ENCODE measurements around the gene PLEKHG4B.

The PLEKHG4B gene

GRCh38 chr5:121432-121831, 29.5 kb downstream of the PLEKHG4B start:
- no peak for DNase-seq (ENCODE audit: low spot score in 2 of 2)
- Mint-ChIP-seq H3K4me3 (no peak overlapping the region), H3K9me3 (peaks cover 23% of the 10 kb centered on the region), H3K4me1 (no peaks in the 10 kb centered on the region), H3K27ac (no peak overlapping the region), H3K36me3 (peaks cover 5% of the 10 kb centered on the region), H3K27me3 (peaks cover 9% of the 10 kb centered on the region)
- ATAC-seq (ENCODE audit: low read depth) = no peak

GRCh38 chr5:125815-126214, 33.8 kb downstream of the PLEKHG4B start:
- Mint-ChIP-seq H3K27ac (no peak overlapping the region), H3K27me3 (peaks cover 10% of the 10 kb centered on the region), H3K36me3 (peaks cover 6% of the 10 kb centered on the region), H3K9me3 (peaks cover 25% of the 10 kb centered on the region), H3K4me1 (no peaks in the 10 kb centered on the region), H3K4me3 (no peak overlapping the region)
- ATAC-seq (ENCODE audit: low read depth) (no peak), DNase-seq (ENCODE audit: low spot score in 2 of 2) (no peak)

- Mint-ChIP-seq H3K27me3 (peaks cover 10% of the 10 kb centered on the region), H3K4me3 (no peak overlapping the region), H3K4me1 (no peaks in the 10 kb centered on the region), H3K9me3 (peaks cover 20% of the 10 kb centered on the region), H3K27ac (no peak overlapping the region), H3K36me3 (peaks cover 4% of the 10 kb centered on the region)
- DNase-seq (ENCODE audit: low spot score in 2 of 2) (no peak), ATAC-seq (ENCODE audit: low read depth) (no peak)
These were observed 34.8 kb downstream of the PLEKHG4B start for GRCh38 chr5:126806-127205.

DNA sequence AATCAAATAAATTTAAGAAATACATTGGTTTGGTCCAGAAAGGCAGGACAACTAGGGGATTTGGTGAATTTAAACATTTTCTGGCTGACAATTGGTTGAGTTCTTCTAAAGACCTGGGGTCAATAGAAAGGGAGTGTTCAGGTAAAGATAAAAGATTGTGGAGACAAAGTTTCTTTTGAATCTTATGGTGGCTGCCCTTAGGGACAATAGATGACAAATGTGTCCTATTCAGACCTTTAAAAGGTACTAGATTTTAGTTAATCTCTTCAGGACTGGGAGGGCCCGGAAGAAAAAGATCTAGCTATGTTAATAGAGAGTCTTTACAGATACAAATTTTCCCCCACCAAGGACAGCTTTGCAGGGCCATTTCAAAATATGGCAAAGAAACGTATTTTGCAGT, 35.9 kb downstream of the PLEKHG4B start:
- no peak overlapping the region for H3K27ac Mint-ChIP-seq
- ATAC-seq (ENCODE audit: low read depth) (no peak), DNase-seq (ENCODE audit: low spot score in 2 of 2) (no peak)
- no peak overlapping the region for H3K4me3 Mint-ChIP-seq
- peaks cover 14% of the 10 kb centered on the region for H3K27me3 Mint-ChIP-seq
- peaks cover 4% of the 10 kb centered on the region for H3K36me3 Mint-ChIP-seq
- H3K9me3 Mint-ChIP-seq = peaks cover 17% of the 10 kb centered on the region
- no peaks in the 10 kb centered on the region for H3K4me1 Mint-ChIP-seq

DNA sequence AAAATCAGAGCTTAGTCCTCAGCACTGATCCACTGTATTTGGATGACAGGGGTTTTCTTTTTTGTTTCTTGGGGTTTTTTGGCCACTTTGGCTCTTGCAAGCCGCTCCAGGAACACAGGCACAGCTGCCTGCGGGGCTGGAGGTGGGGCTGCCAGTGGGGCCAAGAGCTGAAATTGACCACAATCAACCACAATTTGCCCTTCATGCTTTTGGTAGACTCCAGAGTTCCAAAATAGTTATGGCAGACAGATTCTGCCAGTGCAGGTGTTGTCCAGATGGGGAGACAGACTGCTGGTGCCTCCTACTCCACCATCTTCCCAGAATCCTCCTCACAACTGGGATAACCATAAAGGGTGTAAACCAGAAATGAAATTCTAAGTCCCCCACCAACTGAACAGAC, 36.5 kb downstream of the PLEKHG4B start:
- Mint-ChIP-seq H3K9me3 (peaks cover 16% of the 10 kb centered on the region), H3K36me3 (peaks cover 4% of the 10 kb centered on the region), H3K27me3 (peaks cover 15% of the 10 kb centered on the region), H3K27ac (no peak overlapping the region), H3K4me3 (no peak overlapping the region), H3K4me1 (no peaks in the 10 kb centered on the region)
- DNase-seq (ENCODE audit: low spot score in 2 of 2) = no peak
- no peak for ATAC-seq (ENCODE audit: low read depth)

- Mint-ChIP-seq H3K4me3 (no peak overlapping the region), H3K27ac (no peak overlapping the region), H3K36me3 (peaks cover 4% of the 10 kb centered on the region), H3K9me3 (peaks cover 11% of the 10 kb centered on the region), H3K27me3 (peaks cover 14% of the 10 kb centered on the region), H3K4me1 (no peaks in the 10 kb centered on the region)
- DNase-seq (ENCODE audit: low spot score in 2 of 2) (no peak), ATAC-seq (ENCODE audit: low read depth) (no peak)
These were observed 37.2 kb downstream of the PLEKHG4B start for GRCh38 chr5:129148-129547.

- no peak for ATAC-seq (ENCODE audit: low read depth)
- H3K4me3 Mint-ChIP-seq = no peak overlapping the region
- DNase-seq (ENCODE audit: low spot score in 2 of 2) = no peak
- no peaks in the 10 kb centered on the region for H3K4me1 Mint-ChIP-seq
- H3K27ac Mint-ChIP-seq = no peak overlapping the region
- H3K9me3 Mint-ChIP-seq = peaks cover 9% of the 10 kb centered on the region
- H3K36me3 Mint-ChIP-seq = peaks cover 4% of the 10 kb centered on the region
- peaks cover 14% of the 10 kb centered on the region for H3K27me3 Mint-ChIP-seq
These were observed 37.9 kb downstream of the PLEKHG4B start for GRCh38 chr5:129820-130219.

- H3K27me3 Mint-ChIP-seq = peaks cover 14% of the 10 kb centered on the region
- peaks cover 4% of the 10 kb centered on the region for H3K36me3 Mint-ChIP-seq
- no peaks in the 10 kb centered on the region for H3K4me1 Mint-ChIP-seq
- ATAC-seq (ENCODE audit: low read depth) (no peak), DNase-seq (ENCODE audit: low spot score in 2 of 2) (no peak)
- H3K27ac Mint-ChIP-seq = no peak overlapping the region
- H3K4me3 Mint-ChIP-seq = no peak overlapping the region
- H3K9me3 Mint-ChIP-seq = peaks cover 7% of the 10 kb centered on the region
These were observed 38.7 kb downstream of the PLEKHG4B start for GRCh38 chr5:130601-131131.

DNA sequence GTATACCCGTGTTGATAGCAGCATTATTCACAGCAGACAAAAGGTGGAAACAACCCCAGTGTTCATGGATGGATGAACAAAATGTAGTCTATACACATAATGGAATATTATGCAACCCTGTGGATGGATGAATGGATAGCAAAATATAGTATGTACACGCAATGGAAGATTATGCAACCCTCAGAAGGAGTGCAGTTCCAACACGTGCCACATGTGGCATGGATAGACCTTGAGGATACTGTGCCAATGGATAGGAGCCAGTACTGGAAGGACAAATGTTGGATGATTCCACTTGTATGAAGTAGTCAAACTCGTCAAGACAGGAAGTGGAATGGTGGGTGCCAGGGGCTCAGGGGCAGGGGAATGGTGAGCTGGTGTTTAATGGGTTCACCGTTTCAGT, 44.9 kb downstream of the PLEKHG4B start:
- Mint-ChIP-seq H3K36me3 (no peaks in the 10 kb centered on the region), H3K27ac (no peak overlapping the region), H3K4me1 (no peaks in the 10 kb centered on the region), H3K4me3 (no peak overlapping the region), H3K9me3 (no peaks in the 10 kb centered on the region), H3K27me3 (peaks cover 5% of the 10 kb centered on the region)
- DNase-seq (ENCODE audit: low spot score in 2 of 2) (no peak), ATAC-seq (ENCODE audit: low read depth) (no peak)

- H3K36me3 Mint-ChIP-seq = no peaks in the 10 kb centered on the region
- no peak overlapping the region for H3K27ac Mint-ChIP-seq
- peaks cover 5% of the 10 kb centered on the region for H3K4me1 Mint-ChIP-seq
- no peak for DNase-seq (ENCODE audit: low spot score in 2 of 2)
- peaks cover 2% of the 10 kb centered on the region for H3K9me3 Mint-ChIP-seq
- no peak overlapping the region for H3K4me3 Mint-ChIP-seq
- no peak for ATAC-seq (ENCODE audit: low read depth)
- H3K27me3 Mint-ChIP-seq = peaks cover 9% of the 10 kb centered on the region
These were observed 45.8 kb downstream of the PLEKHG4B start for GRCh38 chr5:137741-138140.

DNA sequence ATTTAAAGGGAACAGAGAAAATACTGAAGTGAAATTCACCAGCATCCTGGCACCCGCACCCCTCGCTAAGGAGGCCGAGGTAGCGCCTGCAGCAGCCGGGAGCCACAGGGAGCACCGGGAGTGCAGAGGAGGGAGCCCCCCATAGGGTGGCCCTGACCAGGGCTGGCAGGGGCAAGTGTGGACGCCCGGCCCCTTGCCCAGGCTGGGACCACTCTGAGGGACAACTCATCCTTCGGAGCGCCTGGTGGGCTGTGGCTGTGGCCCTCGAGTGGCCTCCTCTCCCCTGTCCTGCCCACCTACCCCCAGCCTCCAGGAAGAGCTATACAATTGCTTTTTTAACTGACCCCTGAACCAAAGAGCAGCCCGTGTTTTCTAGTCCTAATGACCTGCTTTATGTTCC, 47.0 kb downstream of the PLEKHG4B start:
- Mint-ChIP-seq H3K36me3 (no peaks in the 10 kb centered on the region), H3K9me3 (peaks cover 2% of the 10 kb centered on the region), H3K4me3 (no peak overlapping the region), H3K4me1 (peaks cover 5% of the 10 kb centered on the region), H3K27ac (no peak overlapping the region), H3K27me3 (peaks cover 11% of the 10 kb centered on the region)
- ATAC-seq (ENCODE audit: low read depth) (no peak), DNase-seq (ENCODE audit: low spot score in 2 of 2) (no peak)

GRCh38 chr5:139579-140442, 47.8 kb downstream of the PLEKHG4B start:
- Mint-ChIP-seq H3K4me1 (peaks cover 5% of the 10 kb centered on the region), H3K27ac (no peak overlapping the region), H3K27me3 (peaks cover 12% of the 10 kb centered on the region), H3K4me3 (no peak overlapping the region), H3K9me3 (peaks cover 2% of the 10 kb centered on the region), H3K36me3 (no peaks in the 10 kb centered on the region)
- DNase-seq (ENCODE audit: low spot score in 2 of 2) (no peak), ATAC-seq (ENCODE audit: low read depth) (no peak)

- H3K4me3 Mint-ChIP-seq = no peak overlapping the region
- H3K27ac Mint-ChIP-seq = no peak overlapping the region
- peaks cover 5% of the 10 kb centered on the region for H3K4me1 Mint-ChIP-seq
- peaks cover 14% of the 10 kb centered on the region for H3K27me3 Mint-ChIP-seq
- no peaks in the 10 kb centered on the region for H3K36me3 Mint-ChIP-seq
- no peak for ATAC-seq (ENCODE audit: low read depth)
- no peak for DNase-seq (ENCODE audit: low spot score in 2 of 2)
- H3K9me3 Mint-ChIP-seq = peaks cover 2% of the 10 kb centered on the region
These were observed 48.5 kb downstream of the PLEKHG4B start for GRCh38 chr5:140443-140829.

DNA sequence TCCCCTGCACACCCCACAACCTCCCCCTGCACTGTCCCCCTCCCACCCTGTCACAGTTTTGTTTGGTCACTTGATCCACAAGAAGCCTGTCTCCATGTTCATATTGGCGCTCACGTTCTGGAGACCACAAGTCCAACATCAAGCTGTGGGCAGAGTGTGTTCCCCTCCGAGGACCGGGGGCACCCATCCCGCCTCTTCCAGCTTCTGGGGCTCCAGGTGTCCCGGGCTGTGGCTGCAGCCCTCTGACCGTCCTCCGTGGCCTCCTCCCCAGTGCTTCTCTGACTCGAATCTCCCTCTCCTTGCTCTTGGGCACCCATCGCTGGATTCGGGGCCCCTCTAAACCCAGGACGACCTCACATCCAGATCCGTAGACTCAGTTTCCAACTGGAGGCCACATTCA, 49.2 kb downstream of the PLEKHG4B start:
- peaks cover 2% of the 10 kb centered on the region for H3K9me3 Mint-ChIP-seq
- H3K4me1 Mint-ChIP-seq = peaks cover 5% of the 10 kb centered on the region
- ATAC-seq (ENCODE audit: low read depth) (no peak), DNase-seq (ENCODE audit: low spot score in 2 of 2) (no peak)
- no peak overlapping the region for H3K27ac Mint-ChIP-seq
- H3K4me3 Mint-ChIP-seq = no peak overlapping the region
- H3K36me3 Mint-ChIP-seq = no peaks in the 10 kb centered on the region
- peaks cover 16% of the 10 kb centered on the region for H3K27me3 Mint-ChIP-seq

DNA sequence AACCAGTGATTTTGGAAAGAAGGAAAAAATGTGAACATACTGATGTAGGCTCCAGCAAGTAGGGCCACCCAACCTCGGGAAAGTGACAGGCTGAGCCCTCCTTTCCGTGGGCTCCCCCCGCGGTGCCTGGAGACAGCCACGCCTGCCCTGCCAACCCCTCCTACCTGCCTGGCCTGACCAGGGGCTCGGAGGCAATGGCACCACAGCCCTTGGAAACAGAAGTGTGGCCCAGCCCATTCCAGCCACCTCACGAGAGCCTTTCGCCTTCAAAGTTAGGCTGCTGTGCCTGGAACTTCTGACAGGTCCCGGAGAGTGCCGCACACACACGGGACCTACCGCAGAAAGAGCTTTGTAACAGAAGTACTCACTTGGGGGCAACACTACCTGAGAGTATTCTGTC, 49.8 kb downstream of the PLEKHG4B start:
- Mint-ChIP-seq H3K9me3 (peaks cover 6% of the 10 kb centered on the region), H3K27ac (no peak overlapping the region), H3K27me3 (peaks cover 17% of the 10 kb centered on the region), H3K4me3 (no peak overlapping the region), H3K4me1 (peaks cover 5% of the 10 kb centered on the region), H3K36me3 (peaks cover 4% of the 10 kb centered on the region)
- DNase-seq (ENCODE audit: low spot score in 2 of 2) (no peak), ATAC-seq (ENCODE audit: low read depth) (no peak)

All from memory B cell (primary cell).